Keratinocyte (primary cell): Measurements from ENCODE around the gene ECHDC1.

ENCODE experiments used
- CTCF ChIP-seq, 3 experiments: IDR thresholded peaks in 1 of 3; conservative IDR thresholded peaks in 1 of 3; optimal IDR thresholded peaks in 1 of 3; 2 replicates in 2 of 3; 3 replicates in 1 of 3; pipeline versions ENCODE3 to v1.5.1; 2011; ENCODE audit warnings: low read length in 3 of 3, mild to moderate bottlenecking in 3 of 3, moderate library complexity in 2 of 3, control low read depth in 1 of 3, inconsistent platforms in 1 of 3; ENCODE audit not compliant: insufficient read depth in 2 of 3; ENCODE audit errors: extremely low read depth in 1 of 3
- EZH2 ChIP-seq: IDR thresholded peaks from one replicate; pipeline ENCODE4 v1.6.1; 2012; ENCODE audit warnings: inconsistent platforms, mild to moderate bottlenecking, low read length, moderate library complexity

GRCh38 chr6:127367023-127367375 lies 23.6 kb upstream of the ECHDC1 start:
- no peak for TF ChIP-seq CTCF (optimal IDR thresholded peaks at IDR 0.05 in 1 of 3, IDR thresholded peaks at IDR 0.05 in 1 of 3, conservative IDR thresholded peaks at IDR 0.05 in 1 of 3; ENCODE audit: extremely low read depth in 1 of 3, insufficient read depth in 2 of 3, low read length in 3 of 3)
- no peak for TF ChIP-seq EZH2
